Loucy (cell line): ENCODE results near the gene OPRL1.

Experiments used
- H2AFZ ChIP-seq: fragments of 200-600 bp; sonication (generic); 2 replicates; pipeline ENCODE4 v1.6.0; 2016; ENCODE audit warnings: antibody characterized with exemption, mild to moderate bottlenecking, low read length, moderate library complexity
- H3F3A ChIP-seq: fragments of 200-600 bp; 2 replicates; pipeline ENCODE4 v1.6.0; 2016; ENCODE audit warnings: antibody characterized with exemption, low read depth, mild to moderate bottlenecking
- H3K27me3 ChIP-seq: fragments of 200-600 bp; sonication (generic); 2 replicates; pipeline ENCODE4 v1.6.1; 2014; ENCODE audit warnings: low read length, mild to moderate bottlenecking; ENCODE audit not compliant: insufficient read depth, poor library complexity, severe bottlenecking
- H3K36me3 ChIP-seq: fragments of 200-600 bp; sonication (generic); 2 replicates; pipeline ENCODE4 v1.6.1; 2016; ENCODE audit warnings: low read length; ENCODE audit not compliant: insufficient read depth
- H3K4me1 ChIP-seq: fragments of 200-600 bp; sonication (generic); 2 replicates; pipeline ENCODE4 v1.5.1; 2014; ENCODE audit warnings: low read length, mild to moderate bottlenecking; ENCODE audit not compliant: insufficient read depth, poor library complexity, severe bottlenecking
- H3K4me2 ChIP-seq: fragments of 200-600 bp; sonication (generic); 2 replicates; pipeline ENCODE4 v1.6.0; 2014; ENCODE audit warnings: antibody characterized with exemption, low read length, low read depth, mild to moderate bottlenecking; ENCODE audit not compliant: poor library complexity, severe bottlenecking
- H3K4me3 ChIP-seq: fragments of 200-600 bp; sonication (generic); 2 replicates; pipeline ENCODE4 v1.5.1; 2014; ENCODE audit warnings: low read length, mild to moderate bottlenecking, mixed read lengths; ENCODE audit not compliant: poor library complexity, severe bottlenecking
- H3K79me2 ChIP-seq: fragments of 200-600 bp; sonication (generic); 2 replicates; pipeline ENCODE4 v1.6.1; 2014; ENCODE audit warnings: low read length; ENCODE audit not compliant: insufficient read depth
- H3K9ac ChIP-seq: fragments of 200-600 bp; sonication (generic); 2 replicates; pipeline ENCODE4 v1.6.0; 2014; ENCODE audit warnings: mild to moderate bottlenecking, low read depth, low read length, moderate library complexity; ENCODE audit not compliant: poor library complexity, severe bottlenecking
- H3K9me2 ChIP-seq: fragments of 200-600 bp; sonication (generic); replicated peaks from 2 replicates; pipeline ENCODE4 v1.6.1; 2016; ENCODE audit warnings: low read depth, low read length, mixed read lengths
- H3K9me3 ChIP-seq: fragments of 200-600 bp; sonication (generic); 2 replicates; pipeline ENCODE4 v1.6.1; 2014; ENCODE audit warnings: mild to moderate bottlenecking, antibody characterized with exemption, low read length, low read depth; ENCODE audit not compliant: insufficient read depth
- H4K20me1 ChIP-seq: fragments of 200-600 bp; sonication (generic); 2 replicates; pipeline ENCODE4 v1.6.0; 2014; ENCODE audit warnings: antibody characterized with exemption, low read length, mild to moderate bottlenecking; ENCODE audit not compliant: insufficient read depth, poor library complexity, severe bottlenecking
- EZH2phosphoT487 ChIP-seq: fragments of 200-600 bp; IDR thresholded peaks from 2 replicates; pipeline ENCODE4 v1.6.1; 2018; ENCODE audit warnings: antibody characterized with exemption, mild to moderate bottlenecking, moderate library complexity, borderline replicate concordance
- TF ChIP-seq, protein P1 (sequence below): fragments of 200-600 bp; sonication (generic); conservative IDR thresholded peaks from 2 replicates; pipeline ENCODE4 v1.5.1; 2014; ENCODE audit warnings: mild to moderate bottlenecking, antibody characterized with exemption, low read length

Gene OPRL1

GRCh38 chr20:64080013-64080812, at the start of gene OPRL1:
Gene OPRL1, plus strand, starts transcription at chr20:64080082. Its CDS starts 12,639 bp downstream, at chr20:64092721.
- peaks cover 45% of the 10 kb centered on the region for H3K4me1 ChIP-seq

GRCh38 chr20:64030371-64031134, 49.3 kb upstream of the OPRL1 start:
- H3K27me3 ChIP-seq, result no peaks in the 10 kb centered on the region
- H3K9ac ChIP-seq, result no peak overlapping the region
- peaks cover 4% of the 10 kb centered on the region; the same call in 1 of the 2 replicates for H3F3A ChIP-seq
- H3K4me1 ChIP-seq, result no peaks in the 10 kb centered on the region
- no peak overlapping the region for H3K4me3 ChIP-seq
- no peak overlapping the region for H2AFZ ChIP-seq
- no peaks in the 10 kb centered on the region for H3K79me2 ChIP-seq
- H3K9me3 ChIP-seq, result no peaks in the 10 kb centered on the region
- H3K9me2 ChIP-seq, result no peaks in the 10 kb centered on the region
- H3K4me2 ChIP-seq, result no peak overlapping the region
- TF ChIP-seq EZH2phosphoT487, result no peak
- TF ChIP-seq, protein P1, sequence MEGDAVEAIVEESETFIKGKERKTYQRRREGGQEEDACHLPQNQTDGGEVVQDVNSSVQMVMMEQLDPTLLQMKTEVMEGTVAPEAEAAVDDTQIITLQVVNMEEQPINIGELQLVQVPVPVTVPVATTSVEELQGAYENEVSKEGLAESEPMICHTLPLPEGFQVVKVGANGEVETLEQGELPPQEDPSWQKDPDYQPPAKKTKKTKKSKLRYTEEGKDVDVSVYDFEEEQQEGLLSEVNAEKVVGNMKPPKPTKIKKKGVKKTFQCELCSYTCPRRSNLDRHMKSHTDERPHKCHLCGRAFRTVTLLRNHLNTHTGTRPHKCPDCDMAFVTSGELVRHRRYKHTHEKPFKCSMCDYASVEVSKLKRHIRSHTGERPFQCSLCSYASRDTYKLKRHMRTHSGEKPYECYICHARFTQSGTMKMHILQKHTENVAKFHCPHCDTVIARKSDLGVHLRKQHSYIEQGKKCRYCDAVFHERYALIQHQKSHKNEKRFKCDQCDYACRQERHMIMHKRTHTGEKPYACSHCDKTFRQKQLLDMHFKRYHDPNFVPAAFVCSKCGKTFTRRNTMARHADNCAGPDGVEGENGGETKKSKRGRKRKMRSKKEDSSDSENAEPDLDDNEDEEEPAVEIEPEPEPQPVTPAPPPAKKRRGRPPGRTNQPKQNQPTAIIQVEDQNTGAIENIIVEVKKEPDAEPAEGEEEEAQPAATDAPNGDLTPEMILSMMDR, result no peak
- H4K20me1 ChIP-seq, result no peaks in the 10 kb centered on the region
- peaks cover 63% of the 10 kb centered on the region; the same call in 1 of the 2 replicates for H3K36me3 ChIP-seq

More at GRCh38 chr20:64080013-64080812, at the start of gene OPRL1:
- Histone ChIP-seq H2AFZ (peak within 1 kb of the TSS; percentile 45; the same call in 1 of the 2 replicates), H3K4me2 (peak within 1 kb of the TSS; percentile 98), H3K9me3 (no peaks in the 10 kb centered on the region), H3F3A (peaks cover 20% of the 10 kb centered on the region), H3K36me3 (no peaks in the 10 kb centered on the region), H3K9me2 (no peaks in the 10 kb centered on the region), H3K4me3 (peak within 1 kb of the TSS; percentile 83), H3K27me3 (no peaks in the 10 kb centered on the region), H3K79me2 (0 out of 2 replicates have a peak, but pooled peaks cover 11% of the 10 kb centered on the region), H4K20me1 (no peaks in the 10 kb centered on the region), H3K9ac (peak within 1 kb of the TSS; percentile 86)
- no peak for TF ChIP-seq EZH2phosphoT487
- TF ChIP-seq, protein P1, result no peak

GRCh38 chr20:64031822-64032314, 48.0 kb upstream of the OPRL1 start:
- no peak overlapping the region for H3K4me2 ChIP-seq
- peaks cover 4% of the 10 kb centered on the region; the same call in 1 of the 2 replicates for H3F3A ChIP-seq
- H2AFZ ChIP-seq, result no peak overlapping the region
- no peaks in the 10 kb centered on the region for H4K20me1 ChIP-seq
- peaks cover 10% of the 10 kb centered on the region for H3K4me1 ChIP-seq
- no peak for TF ChIP-seq EZH2phosphoT487
- TF ChIP-seq, protein P1, result no peak
- no peaks in the 10 kb centered on the region for H3K9me3 ChIP-seq
- H3K36me3 ChIP-seq, result peaks cover 53% of the 10 kb centered on the region; the same call in 1 of the 2 replicates
- no peak overlapping the region for H3K4me3 ChIP-seq
- no peaks in the 10 kb centered on the region for H3K79me2 ChIP-seq
- H3K9me2 ChIP-seq, result no peaks in the 10 kb centered on the region
- H3K27me3 ChIP-seq, result no peaks in the 10 kb centered on the region
- no peak overlapping the region for H3K9ac ChIP-seq
